GM13976 (cell line): ENCODE results near the gene SDSL.

ENCODE experiments used
- DNase-seq: peaks from one replicate; pipeline ENCODE4 v3.0.0; 2012; ENCODE audit warnings: low spot score
- CTCF ChIP-seq: IDR thresholded peaks from 2 replicates; pipeline ENCODE4 v1.5.1; 2012; ENCODE audit warnings: borderline replicate concordance, mild to moderate bottlenecking; ENCODE audit not compliant: insufficient read depth; ENCODE audit errors: extremely low read depth, missing control alignments, control extremely low read depth
- in situ Hi-C: fragments of 300-500 bp; cut with MboI; formaldehyde crosslinking; loops from one replicate; pipeline ENCODE4 v1.12.0; 2022; ENCODE audit warnings: low sequenced_read_pairs, mixed read lengths, inconsistent platforms; ENCODE audit not compliant: unreplicated experiment

SDSL gene

GRCh38 chr12:113400362-113400761, 21.8 kb upstream of the SDSL start:
- in situ Hi-C loops, result no loop called here
- DNase-seq, result no peak
- TF ChIP-seq CTCF, result no peak

- in situ Hi-C loops, result no loop called here
- no peak for DNase-seq
- no peak for TF ChIP-seq CTCF
Measured at GRCh38 chr12:113401066-113402000, 20.8 kb upstream of the SDSL start.

- no peak for TF ChIP-seq CTCF
- in situ Hi-C loops, result no loop called here
- DNase-seq, result no peak
Measured at GRCh38 chr12:113402586-113403260, 19.5 kb upstream of the SDSL start.

- no peak for TF ChIP-seq CTCF
- in situ Hi-C loops, result no loop called here
- DNase-seq, result no peak
Measured at GRCh38 chr12:113403435-113404415, 18.5 kb upstream of the SDSL start, which contains the start of gene SDS. SDS (minus strand) TSS chr12:113403887; CDS start chr12:113399708, 4,179 bp downstream.

- in situ Hi-C loops, result no loop called here
- no peak for DNase-seq
- no peak for TF ChIP-seq CTCF
Measured at GRCh38 chr12:113405694-113406093, 16.5 kb upstream of the SDSL start.

GRCh38 chr12:113407931-113408600, 14.1 kb upstream of the SDSL start:
- TF ChIP-seq CTCF, result no peak
- in situ Hi-C loops, result no loop called here
- no peak for DNase-seq
